ENCODE data around the gene AGBL4.

DNA sequence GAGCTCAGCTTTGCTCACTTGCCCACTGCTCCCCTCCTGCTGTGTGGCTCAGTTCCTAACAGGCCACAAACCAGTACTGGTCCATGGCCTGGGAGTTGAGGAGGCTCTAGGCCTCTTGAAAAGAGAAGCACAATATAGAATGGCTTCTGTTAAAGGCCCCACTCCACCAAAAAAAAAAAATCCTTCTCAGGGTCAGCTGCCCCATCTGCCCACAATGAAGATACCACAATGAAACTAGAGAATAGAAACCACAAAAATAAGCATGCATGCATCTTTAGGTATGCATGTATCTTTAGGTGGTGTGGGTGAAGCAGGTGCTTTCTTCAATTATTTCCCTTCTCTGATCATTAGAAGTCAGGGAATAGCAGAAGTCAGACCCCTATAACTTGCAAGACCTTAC lies 626.7 kb downstream of the AGBL4 start:
- TF ChIP-seq, protein P1, sequence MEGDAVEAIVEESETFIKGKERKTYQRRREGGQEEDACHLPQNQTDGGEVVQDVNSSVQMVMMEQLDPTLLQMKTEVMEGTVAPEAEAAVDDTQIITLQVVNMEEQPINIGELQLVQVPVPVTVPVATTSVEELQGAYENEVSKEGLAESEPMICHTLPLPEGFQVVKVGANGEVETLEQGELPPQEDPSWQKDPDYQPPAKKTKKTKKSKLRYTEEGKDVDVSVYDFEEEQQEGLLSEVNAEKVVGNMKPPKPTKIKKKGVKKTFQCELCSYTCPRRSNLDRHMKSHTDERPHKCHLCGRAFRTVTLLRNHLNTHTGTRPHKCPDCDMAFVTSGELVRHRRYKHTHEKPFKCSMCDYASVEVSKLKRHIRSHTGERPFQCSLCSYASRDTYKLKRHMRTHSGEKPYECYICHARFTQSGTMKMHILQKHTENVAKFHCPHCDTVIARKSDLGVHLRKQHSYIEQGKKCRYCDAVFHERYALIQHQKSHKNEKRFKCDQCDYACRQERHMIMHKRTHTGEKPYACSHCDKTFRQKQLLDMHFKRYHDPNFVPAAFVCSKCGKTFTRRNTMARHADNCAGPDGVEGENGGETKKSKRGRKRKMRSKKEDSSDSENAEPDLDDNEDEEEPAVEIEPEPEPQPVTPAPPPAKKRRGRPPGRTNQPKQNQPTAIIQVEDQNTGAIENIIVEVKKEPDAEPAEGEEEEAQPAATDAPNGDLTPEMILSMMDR (IDR thresholded peaks at IDR 0.05): no peak
- TF ChIP-seq POLR2A (IDR thresholded peaks at IDR 0.05) (no peak), EP300 (IDR thresholded peaks at IDR 0.05) (no peak)
